GM18907 (cell line): ENCODE data around the gene TMEM171.

Experiments
- ATAC-seq: cut with Tn5 transposase; IDR thresholded peaks from one replicate; pipeline ENCODE4 v1.9.1; 2021; ENCODE audit warnings: mild to moderate bottlenecking, moderate library complexity; ENCODE audit not compliant: unreplicated experiment

Gene TMEM171

DNA sequence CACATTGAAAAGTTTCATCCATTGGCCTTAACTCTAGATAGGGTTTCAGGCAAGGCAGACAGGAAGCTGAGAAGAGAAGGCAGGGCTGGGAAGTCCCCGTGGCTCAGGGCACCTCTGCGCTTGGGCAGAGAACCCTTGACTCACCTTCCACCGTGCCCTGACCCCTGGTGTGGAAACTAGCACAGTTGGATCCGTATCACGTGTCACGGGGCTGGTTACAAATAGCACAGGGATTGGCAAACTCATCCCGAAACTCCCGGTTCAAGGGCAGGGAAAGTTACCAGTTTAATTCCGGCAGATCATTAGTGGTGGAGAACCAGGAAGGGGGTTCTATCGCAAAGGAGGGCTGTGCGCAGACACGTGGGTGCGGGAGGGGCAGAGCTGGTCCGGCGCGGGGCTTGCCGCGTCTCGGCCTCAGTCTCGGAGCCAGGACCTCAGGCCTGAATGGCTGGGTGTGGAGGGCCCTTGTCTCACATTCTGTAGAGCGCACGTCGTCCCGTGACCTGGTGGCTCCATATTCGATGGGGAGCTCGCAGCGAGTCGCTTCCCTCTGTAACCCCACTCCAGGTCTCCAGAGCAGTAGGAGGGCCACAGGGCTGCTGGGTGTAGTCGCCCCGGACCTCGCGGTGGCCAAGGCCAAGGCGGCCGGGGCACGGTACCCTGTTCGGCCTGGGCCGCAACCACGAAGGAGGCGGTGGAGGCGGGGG is 771 bp upstream of the TMEM171 start:
- ATAC-seq: no peak

DNA sequence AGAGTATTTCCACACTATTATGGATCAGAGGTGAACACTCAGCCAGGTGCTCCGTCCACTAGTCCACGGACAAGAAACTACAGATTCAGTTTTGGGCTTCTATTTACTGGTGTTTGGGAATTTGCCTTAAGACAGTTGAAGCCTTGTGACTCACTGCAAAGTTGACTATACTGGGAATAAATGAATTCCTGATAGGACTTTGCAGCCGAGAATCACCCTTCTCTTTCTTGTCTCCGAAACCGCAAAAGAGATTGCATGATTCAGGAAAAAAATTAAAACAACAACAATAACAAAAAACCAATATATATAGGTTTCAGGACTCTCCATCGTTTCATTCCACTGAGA is 716 bp downstream of the TMEM171 start:
- no peak for ATAC-seq

DNA sequence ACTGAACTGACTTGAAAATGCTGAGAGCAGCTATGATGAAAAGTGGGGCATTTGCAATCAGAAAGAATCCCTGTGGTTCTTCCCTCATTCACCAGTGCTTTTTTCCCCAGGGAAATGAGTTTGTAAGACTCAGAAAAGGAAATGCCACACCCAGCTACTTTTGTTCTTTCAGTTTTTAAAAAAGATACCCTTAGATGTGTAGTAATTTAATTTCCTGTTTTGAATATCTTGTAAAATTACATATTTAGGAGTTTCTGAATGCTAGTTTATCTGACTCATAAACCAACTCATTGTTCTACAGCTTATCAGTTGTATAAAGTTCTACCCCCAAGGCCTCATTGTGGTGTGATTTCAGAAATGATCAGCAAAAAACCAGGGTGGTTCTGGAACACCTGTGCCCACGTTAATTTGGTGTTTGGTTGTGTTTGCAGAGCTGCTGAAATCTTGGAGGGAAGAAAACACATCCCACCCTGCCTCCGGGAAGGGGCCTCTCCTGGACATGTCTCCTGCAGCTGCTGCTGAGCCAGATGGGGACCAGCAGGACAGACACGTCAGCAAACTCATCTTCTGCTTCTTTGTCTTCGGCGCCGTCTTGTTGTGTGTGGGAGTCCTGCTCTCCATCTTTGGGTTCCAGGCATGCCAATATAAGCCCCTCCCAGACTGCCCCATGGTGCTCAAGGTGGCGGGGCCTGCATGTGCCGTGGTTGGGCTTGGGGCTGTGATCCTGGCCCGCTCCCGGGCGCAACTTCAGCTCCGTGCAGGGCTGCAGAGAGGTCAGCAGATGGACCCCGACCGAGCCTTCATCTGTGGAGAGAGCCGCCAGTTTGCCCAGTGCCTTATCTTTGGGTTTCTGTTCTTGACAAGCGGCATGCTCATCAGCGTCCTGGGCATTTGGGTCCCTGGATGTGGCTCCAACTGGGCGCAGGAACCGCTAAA is 2.8 kb downstream of the TMEM171 start:
- ATAC-seq: no peak

DNA sequence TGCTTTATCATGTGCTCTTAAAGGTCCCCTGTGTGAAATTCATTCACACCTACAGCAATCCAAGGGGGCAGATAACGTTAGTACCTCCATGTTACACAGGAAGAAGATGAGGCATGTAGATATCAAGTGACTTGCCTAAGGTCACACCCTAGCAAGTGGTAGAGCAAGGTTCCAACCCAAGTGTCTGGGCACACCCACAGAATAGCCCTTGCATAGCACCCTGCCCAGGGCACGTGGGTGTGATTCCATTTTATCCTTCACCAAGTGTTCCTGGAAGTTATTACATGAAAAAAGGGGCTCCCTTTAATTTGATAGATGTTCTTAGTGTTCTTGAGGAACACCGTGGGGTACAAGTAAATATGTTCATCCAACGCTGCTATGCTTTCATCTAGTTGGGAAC is 4.9 kb downstream of the TMEM171 start:
- ATAC-seq: no peak

DNA sequence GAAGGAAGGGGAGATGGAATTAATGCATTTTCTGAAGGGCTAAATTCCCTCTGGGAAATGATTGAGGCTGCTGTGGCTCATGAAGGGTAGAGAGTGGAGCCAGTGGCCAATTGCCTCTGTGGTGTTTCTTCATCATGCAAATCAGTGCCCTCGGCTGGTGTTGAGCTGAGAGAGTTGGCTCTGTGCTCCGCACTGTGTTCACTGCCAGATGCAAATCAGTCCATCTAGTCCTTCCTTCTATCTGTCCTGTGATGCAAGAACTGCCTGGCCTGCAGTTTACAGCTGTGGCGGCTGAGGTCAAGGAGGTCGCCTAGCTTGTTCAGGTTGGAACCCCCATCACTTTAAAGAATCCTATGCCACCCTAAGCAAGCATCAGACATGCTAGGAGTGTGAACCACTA is 6.0 kb downstream of the TMEM171 start:
- ATAC-seq: no peak

- ATAC-seq: no peak
Measured at GRCh38 chr5:73126957-73127356, 6.6 kb downstream of the TMEM171 start.

- no peak for ATAC-seq
Measured at GRCh38 chr5:73129143-73129542, 8.8 kb downstream of the TMEM171 start.

- no peak for ATAC-seq
Measured at GRCh38 chr5:73130811-73131210, 10.4 kb downstream of the TMEM171 start.

- ATAC-seq: no peak
Measured at GRCh38 chr5:73131711-73132425, 11.5 kb downstream of the TMEM171 start.

- ATAC-seq: no peak
Measured at GRCh38 chr5:73132759-73133158, 12.4 kb downstream of the TMEM171 start.

GRCh38 chr5:73135021-73135420 is 14.6 kb downstream of the TMEM171 start:
- no peak for ATAC-seq

DNA sequence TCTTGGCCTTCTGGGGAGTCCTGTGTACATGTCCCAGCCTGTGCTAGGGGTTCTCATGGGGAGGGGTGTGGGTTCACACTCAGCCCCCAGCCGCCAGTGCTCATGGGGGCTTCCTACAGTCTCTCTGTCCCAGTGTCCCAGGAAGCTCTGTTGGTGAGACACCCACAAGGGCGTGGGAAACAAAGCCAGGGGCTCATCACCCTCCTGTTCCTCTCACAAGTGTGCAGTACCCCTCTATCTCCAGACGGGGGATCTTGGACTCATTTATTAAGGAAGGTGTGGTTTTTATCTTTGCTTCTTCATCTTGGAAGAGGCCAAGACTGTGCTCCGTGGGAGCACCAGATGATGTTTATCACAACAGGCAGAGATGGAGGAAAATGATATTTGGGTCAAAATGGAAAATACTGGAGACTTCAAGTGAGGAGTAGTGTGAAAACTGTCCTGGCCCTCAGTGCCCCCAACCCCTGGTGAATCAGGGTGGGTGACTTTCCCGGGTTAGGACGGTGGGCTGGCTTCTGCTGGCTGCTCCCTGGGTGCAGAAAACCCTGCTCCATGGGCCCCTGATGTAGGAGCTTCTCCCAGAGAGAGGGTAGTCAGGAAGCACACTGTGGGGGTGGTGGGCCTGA is 15.2 kb downstream of the TMEM171 start:
- ATAC-seq: no peak

- ATAC-seq: no peak
Measured at GRCh38 chr5:73136055-73136562, 15.7 kb downstream of the TMEM171 start.

GRCh38 chr5:73137563-73138530 is 17.5 kb downstream of the TMEM171 start:
- no peak for ATAC-seq

DNA sequence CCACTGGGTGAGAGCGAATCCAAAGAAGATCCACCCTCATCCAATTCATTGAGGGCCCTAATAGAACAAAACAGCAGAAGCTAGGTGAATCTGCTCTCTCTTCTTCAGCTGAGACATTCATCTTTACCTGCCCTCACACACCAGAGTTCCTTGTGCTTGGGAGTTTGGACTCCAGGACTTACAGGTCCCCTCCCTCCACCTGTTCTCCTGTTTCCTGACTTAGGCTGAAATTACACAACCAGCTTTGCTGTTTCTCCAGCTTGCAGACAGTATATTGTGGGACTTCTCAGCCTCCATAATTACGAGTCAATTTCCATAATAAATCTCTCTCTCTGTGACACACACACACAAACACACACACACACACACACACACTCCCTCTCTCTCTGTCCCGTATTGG is 19.1 kb downstream of the TMEM171 start:
- ATAC-seq: no peak

GRCh38 chr5:73140801-73141200 is 20.4 kb downstream of the TMEM171 start:
- ATAC-seq: no peak

DNA sequence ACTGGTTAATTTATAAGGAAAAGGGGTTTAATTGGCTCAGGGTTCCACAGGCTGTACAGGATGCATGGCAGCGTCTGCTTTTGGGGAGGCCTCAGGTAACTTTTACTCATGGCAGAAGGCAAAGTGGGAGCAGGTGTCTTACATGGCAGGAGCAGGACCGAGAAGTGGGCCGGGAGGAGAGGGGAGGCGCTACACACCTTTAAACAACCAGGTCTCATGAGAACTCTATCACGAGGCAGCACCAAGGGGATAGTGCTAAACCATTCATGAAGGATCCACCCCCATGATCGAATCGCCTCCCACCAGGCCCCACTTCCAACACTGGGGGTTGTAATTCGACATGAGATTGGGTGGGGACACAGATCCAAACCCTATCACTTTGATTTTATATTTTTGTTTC is 21.7 kb downstream of the TMEM171 start:
- no peak for ATAC-seq

DNA sequence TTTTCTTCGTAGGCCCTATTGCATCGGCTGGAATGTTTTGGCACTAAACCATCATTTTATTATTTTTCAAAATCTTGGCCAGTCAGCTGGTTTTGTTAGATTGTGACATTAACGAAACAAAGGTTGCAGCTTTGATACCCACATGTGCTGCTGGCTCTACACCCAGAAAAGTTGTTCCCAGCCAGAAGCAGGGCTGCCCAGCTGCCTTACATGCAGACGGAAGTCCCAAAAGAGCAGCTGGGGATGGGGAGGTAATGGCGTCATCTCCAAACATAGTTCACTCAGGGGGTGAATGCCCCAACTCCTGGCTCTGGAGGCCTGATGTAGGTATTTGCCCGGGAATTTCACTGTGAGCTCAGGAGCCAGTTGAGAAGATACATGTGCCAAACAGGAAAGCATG is 23.3 kb downstream of the TMEM171 start:
- no peak for ATAC-seq

GRCh38 chr5:73149540-73149939 is 29.2 kb downstream of the TMEM171 start:
- ATAC-seq: no peak

- ATAC-seq: no peak
Measured at GRCh38 chr5:73150876-73151275, 30.5 kb downstream of the TMEM171 start.
